Hepatocyte (in vitro differentiated cells): Measurements from ENCODE around the gene SLC25A17.

ENCODE experiments used
- EZH2 ChIP-seq: fragments of 200-600 bp; sonication (generic); IDR thresholded peaks from 2 replicates; pipeline ENCODE4 v1.6.1; 2016; ENCODE audit warnings: antibody characterized with exemption, mild to moderate bottlenecking, borderline replicate concordance
- TF ChIP-seq, protein P1 (sequence below): fragments of 200-600 bp; sonication (generic); IDR thresholded peaks from 2 replicates; pipeline ENCODE4 v1.5.1; 2016; ENCODE audit warnings: antibody characterized with exemption, mild to moderate bottlenecking; ENCODE audit not compliant: poor library complexity

DNA sequence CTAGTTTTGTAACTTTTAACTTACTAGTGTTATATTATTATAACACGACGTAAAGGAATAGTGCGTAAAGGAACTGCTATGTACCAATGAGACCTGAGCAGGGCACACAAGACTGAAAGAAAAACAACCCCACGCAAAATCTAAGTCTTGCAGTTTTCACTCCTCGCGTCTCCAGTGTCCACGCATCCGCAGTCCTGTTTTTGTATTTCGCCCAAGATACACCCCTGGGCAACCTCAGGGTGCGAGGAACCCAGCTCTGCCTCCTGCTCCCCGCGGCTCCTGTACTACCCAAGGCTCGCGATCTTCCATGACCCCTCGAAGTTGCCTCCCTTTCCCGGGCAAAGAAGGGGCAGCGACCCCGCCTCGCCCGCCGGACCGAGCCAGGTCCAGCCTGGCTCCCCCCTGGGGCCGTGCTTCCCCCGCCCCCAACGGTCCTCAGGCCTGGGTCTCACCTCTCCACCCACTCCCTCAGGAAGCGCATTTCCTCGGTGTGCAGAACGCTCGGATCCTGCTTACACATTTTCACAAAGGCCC lies 36.9 kb upstream of the SLC25A17 start:
- TF ChIP-seq, protein P1, sequence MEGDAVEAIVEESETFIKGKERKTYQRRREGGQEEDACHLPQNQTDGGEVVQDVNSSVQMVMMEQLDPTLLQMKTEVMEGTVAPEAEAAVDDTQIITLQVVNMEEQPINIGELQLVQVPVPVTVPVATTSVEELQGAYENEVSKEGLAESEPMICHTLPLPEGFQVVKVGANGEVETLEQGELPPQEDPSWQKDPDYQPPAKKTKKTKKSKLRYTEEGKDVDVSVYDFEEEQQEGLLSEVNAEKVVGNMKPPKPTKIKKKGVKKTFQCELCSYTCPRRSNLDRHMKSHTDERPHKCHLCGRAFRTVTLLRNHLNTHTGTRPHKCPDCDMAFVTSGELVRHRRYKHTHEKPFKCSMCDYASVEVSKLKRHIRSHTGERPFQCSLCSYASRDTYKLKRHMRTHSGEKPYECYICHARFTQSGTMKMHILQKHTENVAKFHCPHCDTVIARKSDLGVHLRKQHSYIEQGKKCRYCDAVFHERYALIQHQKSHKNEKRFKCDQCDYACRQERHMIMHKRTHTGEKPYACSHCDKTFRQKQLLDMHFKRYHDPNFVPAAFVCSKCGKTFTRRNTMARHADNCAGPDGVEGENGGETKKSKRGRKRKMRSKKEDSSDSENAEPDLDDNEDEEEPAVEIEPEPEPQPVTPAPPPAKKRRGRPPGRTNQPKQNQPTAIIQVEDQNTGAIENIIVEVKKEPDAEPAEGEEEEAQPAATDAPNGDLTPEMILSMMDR = no peak
- no peak for TF ChIP-seq EZH2
